ENCODE data around the gene DAB1. TPM values are rescaled to one million over a fixed set of nuclear protein-coding genes. Genes with fewer than 3 reads are reported as not detected.

The DAB1 gene
- total and polyA plus RNA-seq, 2 of the 8 experiments (the other 6 are each of a cell fraction or from before 2014, with no cell fraction given): 4.4 to 11.8 TPM

GRCh38 chr1:57258557-57259325, 165.1 kb downstream of the DAB1 start (continued):
- TF ChIP-seq EP300 (IDR thresholded peaks at IDR 0.05; ENCODE audit: borderline replicate concordance in 1 of 2, low read depth in 2 of 2, low read length in 2 of 2) (no peak), POLR2A (IDR thresholded peaks at IDR 0.05; ENCODE audit: control extremely low read depth in 1 of 2, low read depth in 2 of 2, low read length in 2 of 2) (no peak), ATF2 (IDR thresholded peaks at IDR 0.05; ENCODE audit: low read length) (no peak), CBX8 (IDR thresholded peaks at IDR 0.05; ENCODE audit: borderline replicate concordance, low read depth, low read length) (no peak), KDM5A (IDR thresholded peaks at IDR 0.05; ENCODE audit: low read length) (no peak)

Measured in H1 (cell line).